NCI-H2029 treated with DMSO at 0.1 percent for 48 hours (cell line): ENCODE measurements around the gene PKNOX1.
"Not testable (repeated sequence)": the region's sequence is repeated elsewhere in the genome, so short reads cannot be mapped to it uniquely, and the experiment has no call there.

Experiments
- DNase-seq: peaks from one replicate; lab custom pipeline; 2025; lab: John Stamatoyannopoulos, UW

Gene PKNOX1

GRCh38 chr21:42973991-42974831, at the start of gene PKNOX1:
TSS of gene PKNOX1 (plus strand) at chr21:42974562. CDS start at chr21:43004382, 29,820 bp downstream.
- peak; percentile 93 for DNase-seq

DNA sequence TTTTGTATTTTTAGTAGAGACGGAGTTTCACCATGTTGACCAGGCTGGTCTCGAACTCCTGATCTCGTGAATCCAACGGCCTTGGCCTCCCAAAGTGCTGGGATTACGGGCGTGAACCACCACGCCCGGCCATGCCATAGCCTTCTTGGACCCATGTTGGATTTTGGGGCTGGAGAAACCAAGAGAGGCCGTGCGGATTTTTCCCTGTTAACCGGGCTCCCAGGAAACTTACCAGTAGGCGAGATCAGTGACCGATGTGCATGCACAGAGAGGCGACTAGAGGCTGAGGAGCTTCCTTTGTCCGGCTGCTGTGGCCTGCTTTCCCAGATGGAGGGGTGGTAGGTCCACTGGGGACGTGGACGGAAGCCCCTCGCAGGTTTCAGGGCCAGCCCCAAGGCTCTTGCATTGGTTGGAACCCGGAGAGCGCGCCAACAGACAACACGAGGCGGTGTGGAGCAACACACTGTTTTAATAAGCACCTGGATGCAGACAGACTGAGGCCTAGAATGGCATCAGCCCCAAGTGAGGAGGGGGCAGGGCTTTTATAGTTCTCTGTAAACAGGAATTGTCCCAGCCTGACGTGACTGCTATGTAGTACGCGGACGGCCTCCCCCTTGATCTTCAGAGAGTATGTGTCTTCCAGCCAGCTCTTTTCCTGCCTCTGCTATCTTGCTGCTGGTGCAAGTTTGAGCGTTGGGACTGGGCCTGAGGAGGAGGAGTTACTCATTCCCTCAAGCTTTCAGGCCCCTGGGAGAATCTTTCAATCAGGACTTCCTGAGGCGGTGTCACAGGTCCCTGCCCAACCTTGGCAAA, 49.0 kb upstream of the PKNOX1 start, which contains the start of gene ERVH48-1:
ERVH48-1 (minus strand) TSS at position 517 of the 813 bp plus-strand sequence. CDS start 6,624 bp downstream, outside the sequence.
- no peak for DNase-seq

DNA sequence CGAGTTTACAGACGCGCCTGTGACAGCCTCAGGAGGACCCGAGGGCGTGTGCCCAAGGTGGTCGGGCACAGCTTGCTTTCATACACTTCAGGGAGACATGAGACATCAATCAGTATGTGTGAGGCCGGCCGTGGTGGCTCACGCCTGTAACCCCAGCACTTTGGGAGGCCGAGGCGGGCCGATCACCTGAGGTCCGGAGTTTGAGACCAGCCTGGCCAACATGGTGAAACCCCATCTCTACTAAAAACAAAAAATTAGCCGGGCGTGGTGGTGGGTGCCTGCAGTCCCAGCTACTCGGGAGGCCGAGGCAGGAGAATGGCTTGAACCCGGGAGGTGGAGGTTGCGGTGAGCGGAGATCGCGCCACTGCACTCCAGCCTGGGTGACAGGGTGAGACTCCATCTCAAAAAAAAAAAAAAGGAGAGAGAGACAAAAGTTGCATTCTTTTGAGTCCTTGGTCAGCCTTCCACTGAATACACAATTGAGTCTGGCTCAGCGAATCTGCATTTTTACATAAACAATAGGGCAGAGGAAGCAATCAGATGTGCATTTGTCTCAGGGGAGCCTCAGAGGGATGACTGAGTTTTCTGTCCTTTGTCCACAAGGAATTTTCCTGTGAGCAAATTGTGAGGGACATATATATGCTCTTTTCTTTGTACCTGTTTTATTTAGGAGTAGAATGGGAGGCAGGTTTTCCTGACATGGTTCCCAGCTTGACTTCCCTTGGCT, 46.7 kb upstream of the PKNOX1 start:
- DNase-seq = not testable (repeated sequence)

DNA sequence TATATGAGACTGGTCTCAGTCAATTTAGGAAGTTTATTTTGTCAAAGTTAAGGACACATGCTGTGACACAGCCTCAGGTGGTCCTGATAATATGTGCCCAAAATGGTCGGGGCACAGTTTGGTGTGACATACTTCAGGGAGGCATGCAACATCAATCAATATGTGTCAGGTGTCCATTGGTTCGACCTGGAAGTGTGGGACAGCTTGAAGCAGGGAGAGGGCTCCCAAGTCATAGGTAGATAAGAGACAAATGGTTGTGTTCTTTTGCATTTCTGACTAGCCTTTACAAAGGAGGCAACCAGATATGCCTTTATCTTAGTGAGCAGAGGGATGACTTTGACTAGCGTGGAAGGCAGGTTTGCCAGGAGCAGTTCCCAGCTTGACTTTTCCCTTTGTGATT, 44.4 kb upstream of the PKNOX1 start:
- DNase-seq = no peak

DNA sequence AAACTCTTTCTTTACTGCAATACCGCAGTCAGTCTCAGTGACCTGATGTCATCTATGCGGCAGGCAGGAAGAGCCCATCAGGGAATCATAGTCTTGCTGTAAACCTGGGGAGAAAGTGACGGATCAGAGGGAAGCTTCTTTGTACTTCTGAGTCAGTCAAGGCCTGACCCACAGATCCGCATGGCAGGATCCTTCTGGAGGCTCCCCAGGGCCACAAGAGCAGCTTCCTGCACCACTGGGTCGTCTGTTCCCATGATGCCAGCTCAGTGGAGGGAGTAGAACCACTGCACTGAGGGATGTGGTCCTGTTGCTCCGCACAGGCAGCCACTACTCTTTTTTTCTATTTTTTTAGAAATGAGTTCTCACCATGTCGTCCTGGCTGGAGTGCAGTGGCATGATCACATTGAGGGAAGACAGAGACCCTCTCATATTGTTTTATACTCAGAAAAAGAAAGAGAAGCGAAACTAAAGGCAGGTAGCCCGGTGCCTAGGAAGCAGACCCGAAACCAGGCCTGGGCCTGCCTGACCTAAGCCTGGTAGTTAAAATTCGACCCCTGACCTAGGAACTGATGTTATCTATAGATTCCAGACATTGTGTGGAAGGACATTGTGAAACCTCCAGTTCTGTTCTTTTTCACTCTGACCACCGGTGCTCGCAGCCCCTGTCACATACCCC, 42.7 kb upstream of the PKNOX1 start:
- DNase-seq = no peak

DNA sequence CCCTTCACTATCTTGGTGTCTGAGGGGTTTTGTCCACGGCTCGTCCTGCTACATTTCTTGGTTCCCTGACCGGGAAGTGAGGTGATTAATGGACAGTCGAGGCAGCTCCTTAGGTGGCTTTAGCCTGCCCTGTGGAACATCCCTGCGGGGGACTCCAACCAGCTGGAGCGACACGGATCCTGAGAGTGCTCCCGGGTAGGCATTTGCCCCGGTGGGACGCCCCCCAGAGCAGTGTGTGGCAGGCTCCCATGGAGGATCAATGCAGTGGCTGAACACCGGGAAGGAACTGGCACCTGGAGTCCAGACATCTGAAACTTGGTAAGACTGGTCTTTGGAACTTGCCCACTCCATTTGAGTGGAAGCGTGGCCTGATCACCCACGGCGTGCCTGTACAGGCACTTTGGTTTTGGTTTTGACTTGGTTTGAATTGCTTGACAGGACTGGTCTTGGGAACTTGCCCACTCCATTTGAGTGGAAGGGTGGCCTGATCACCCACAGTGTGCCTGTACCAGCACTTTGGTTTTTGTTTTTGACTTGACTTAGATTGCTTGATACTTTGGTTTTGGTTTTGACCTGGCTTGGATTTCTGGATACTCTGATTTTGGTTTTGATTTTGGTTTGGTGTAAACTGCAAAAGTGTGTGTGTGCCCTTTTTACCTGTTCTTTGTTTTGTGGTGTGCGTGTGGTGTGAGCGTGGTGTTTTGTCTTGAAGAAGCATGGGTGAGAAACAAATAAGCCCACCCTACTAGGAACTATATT, 41.8 kb upstream of the PKNOX1 start:
- not testable (repeated sequence) for DNase-seq

DNA sequence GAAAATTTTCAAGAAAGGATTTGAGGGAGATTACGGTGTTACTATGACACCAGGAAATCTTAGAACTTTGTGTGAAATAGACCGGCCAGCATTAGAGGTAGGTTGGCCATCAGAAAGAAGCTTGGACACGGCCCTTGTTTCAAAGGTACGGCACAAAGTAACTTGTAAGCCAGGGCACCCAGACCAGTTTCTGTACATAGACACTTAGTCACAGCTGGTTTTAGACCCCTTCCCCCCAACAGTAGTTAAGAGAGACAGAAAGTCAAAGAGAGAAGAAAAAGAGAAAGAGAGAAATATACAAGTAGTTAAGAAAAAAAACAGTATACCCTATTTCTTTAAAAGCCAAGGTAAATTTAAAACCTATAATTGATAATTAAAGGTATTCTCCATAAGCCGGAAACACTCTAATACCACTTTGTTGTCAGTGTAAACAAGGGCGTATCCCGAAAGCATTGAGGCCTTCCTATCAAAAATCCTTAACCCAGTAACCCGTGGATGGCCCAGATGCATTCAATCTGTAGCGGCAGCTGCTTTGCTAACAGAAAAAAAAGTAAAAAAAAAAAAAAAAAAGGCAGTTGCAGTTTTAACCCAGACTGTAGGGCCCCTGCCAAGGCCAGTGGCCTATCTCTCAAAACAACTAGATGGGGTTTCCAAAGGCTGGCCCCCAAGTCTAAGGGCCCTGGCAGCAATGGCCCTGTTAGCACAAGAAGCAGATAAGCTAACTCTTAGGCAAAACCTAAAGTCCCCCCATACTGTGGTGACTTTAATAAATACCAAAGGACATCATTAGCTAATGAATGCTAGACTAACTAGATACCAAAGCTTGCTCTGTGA, 41.0 kb upstream of the PKNOX1 start:
- peak; percentile 13 for DNase-seq

GRCh38 chr21:42933973-42934372, 40.4 kb upstream of the PKNOX1 start:
- not testable (repeated sequence) for DNase-seq

DNA sequence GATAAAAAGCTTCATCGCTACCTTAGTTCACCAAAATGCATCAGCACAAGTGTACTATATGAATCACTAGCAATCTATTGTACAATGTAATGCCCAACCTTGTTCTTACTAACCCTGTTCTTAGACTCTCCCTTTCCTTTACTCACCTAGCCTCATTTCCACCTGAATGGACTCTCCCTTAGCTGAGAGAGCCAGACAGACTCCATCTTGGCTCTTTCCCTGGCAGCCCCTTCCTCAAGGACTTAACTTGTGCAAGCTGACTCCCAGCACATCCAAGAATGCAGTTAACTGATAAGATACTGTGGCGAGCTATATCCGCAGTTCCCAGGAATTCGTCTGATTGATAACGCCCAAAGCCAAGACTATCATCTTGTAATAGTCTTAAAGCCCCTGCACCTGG, 38.0 kb upstream of the PKNOX1 start:
- DNase-seq = not testable (repeated sequence)

DNA sequence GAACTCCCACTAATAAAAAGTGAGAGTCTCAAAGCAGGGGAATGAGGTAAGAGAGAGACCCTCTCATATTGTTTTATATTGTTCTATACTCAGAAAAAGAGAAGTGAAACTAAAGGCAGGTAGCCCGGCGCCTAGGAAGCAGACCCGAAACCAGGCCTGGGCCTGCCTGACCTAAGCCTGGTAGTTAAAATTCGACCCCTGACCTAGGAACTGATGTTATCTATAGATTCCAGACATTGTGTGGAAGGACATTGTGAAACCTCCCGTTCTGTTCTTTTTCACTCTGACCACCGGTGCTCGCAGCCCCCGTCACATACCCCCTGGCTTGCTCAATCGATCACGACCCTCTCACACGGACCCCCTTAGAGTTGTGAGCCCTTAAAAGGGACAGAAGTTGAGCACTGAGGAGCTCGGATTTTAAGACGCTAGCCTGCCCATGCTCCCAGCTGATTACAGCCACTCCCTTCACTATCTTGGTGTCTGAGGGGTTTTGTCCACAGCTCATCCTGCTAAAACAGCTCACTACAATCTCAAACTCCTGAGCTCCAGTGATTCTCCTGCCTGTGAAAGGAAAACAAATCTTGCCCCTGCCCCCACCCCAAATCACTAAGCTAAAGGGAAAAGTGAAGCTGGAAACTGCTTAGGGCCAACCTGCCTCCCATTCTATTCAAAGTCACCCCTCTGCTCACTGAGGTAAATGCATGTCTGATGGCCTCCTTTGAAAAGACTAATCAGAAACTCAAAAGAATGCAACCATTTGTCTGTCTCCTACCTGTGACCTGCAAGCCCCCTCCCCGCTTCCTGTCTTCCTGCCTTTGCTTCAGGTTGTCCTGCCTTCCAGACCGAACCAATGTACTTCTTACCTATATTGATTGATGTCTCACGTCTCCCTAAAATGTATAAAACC, 37.1 kb upstream of the PKNOX1 start:
- DNase-seq = not testable (repeated sequence)

DNA sequence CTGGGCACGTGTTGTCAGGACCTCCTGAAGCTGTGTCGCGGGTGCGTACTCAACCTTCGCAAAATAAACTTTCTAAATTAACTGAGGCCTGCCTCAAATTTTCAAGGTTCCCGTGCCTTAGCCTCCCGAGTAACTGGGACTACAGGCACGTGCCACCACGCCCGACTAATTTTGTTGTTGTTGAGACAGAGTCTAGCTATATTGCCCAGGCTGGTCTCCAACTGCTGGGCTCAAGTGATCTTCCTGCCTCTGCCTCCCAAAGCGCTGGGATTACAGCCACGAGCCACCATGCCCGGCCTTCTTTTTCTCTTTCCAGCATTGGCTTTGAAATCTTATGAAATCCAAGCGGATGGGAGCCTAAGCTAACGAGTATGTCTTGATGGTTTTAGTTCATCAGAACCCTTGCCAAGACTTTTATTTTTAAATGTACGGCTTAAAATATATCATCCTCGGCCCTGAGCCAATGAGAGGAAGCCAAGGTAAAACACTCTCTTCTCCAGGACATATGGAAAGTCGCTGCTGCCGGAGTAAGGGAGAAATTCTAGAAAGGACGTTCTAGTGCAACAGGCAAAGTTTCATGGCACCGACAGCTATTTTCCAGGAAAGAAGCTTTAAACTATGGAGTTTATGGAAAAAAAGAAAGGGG, 36.3 kb upstream of the PKNOX1 start:
- DNase-seq = no peak

GRCh38 chr21:42938606-42938995, 35.8 kb upstream of the PKNOX1 start:
- DNase-seq = not testable (repeated sequence)

- no peak for DNase-seq
Observed at GRCh38 chr21:42939582-42940413, 34.6 kb upstream of the PKNOX1 start.

DNA sequence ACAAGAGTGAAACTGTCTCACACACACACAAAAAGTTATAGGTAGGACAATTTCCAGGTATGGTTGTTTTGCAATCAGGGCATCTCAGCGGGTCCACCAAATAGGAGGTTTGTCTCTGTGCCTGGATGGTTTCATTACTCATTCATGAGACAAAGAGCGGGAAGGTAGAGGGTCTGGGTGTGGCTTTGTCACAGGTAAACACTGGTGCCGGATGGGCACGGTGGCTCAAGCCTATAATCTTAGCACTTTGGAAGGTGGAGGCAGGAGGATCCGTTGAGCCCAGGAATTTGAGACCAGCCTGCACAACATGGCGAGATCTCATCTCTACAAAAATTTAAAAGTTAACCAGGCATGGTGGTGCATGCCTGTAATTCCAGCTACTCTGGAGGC, 32.7 kb upstream of the PKNOX1 start:
- DNase-seq = no peak

DNA sequence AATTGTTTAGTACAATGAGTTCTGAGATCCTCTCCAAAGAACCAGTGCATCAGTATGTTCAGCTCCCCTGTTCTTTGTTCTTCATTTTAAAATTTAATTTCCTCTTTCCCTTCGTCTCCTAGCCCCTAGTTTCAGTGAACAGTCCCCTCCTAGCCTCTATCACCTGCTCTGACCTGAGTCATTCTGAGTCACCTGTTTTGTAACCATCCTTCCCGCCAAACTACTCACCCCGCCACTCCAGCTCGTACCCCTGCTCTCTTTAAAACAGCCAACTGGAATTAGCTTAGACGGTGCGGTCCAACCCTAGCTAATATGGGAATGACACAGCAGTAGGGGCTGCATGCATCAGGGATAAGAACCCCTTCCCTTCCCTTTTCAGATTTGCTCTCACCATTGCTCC, 32.1 kb upstream of the PKNOX1 start:
- no peak for DNase-seq

DNA sequence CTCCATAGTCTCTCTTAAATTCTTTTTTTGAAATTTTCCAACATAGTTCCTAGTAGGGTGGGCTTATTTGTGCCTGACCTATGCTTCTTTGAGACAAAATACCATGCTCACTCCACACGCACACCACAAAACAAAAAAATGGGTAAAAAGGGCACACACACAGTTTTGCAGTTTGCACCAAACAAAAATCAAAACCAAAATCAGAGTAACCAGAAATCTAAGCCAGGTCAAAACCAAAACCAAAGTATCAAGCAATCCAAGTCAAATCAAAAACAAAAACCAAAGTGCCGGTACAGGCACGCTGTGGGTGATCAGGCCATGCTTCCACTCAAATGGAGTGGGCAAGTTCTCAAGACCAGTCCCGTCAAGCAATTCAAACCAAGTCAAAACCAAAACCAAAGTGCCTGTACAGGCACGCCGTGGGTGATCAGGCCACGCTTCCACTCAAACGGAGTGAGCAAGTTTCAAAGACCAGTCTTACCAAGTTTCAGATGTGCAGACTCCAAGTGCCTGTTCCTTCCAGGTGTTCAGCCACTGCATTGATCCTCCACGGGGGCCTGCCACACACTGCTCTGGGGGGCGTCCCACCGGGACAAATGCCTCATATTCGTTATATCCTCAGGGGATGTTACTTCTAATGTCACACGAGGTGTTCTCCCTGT, 25.1 kb upstream of the PKNOX1 start:
- DNase-seq = not testable (repeated sequence)

- DNase-seq = not testable (repeated sequence)
Observed at GRCh38 chr21:42951193-42951592, 23.2 kb upstream of the PKNOX1 start.
